ENCODE results near the gene TMEM30A. TPM values are rescaled to one million over a fixed set of nuclear protein-coding genes. Genes with fewer than 3 reads are reported as not detected.

TMEM30A gene
- total RNA-seq, 1 donor from 2014 or later, result 118 TPM

DNA sequence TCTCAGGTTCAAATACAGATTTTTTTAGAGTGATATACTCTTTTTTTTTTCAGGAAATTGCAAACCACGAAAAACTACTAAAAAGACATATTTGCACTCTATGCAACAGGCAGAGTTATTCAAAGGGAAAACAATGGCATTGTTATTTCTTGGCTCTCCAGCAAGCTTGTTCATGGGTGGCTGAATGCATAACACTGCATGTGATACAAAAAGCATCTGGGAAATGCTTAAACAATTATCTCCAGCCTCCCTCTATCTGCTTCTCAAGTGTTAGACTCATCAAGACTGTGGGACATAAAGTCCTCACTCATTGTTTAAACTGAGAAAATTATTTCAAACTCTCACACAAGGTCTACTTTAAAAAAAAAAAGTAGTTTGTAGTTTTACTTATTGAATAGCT lies 71.5 kb downstream of the TMEM30A start:
- no peak for FAIRE-seq
- TF ChIP-seq, protein P1, sequence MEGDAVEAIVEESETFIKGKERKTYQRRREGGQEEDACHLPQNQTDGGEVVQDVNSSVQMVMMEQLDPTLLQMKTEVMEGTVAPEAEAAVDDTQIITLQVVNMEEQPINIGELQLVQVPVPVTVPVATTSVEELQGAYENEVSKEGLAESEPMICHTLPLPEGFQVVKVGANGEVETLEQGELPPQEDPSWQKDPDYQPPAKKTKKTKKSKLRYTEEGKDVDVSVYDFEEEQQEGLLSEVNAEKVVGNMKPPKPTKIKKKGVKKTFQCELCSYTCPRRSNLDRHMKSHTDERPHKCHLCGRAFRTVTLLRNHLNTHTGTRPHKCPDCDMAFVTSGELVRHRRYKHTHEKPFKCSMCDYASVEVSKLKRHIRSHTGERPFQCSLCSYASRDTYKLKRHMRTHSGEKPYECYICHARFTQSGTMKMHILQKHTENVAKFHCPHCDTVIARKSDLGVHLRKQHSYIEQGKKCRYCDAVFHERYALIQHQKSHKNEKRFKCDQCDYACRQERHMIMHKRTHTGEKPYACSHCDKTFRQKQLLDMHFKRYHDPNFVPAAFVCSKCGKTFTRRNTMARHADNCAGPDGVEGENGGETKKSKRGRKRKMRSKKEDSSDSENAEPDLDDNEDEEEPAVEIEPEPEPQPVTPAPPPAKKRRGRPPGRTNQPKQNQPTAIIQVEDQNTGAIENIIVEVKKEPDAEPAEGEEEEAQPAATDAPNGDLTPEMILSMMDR (IDR thresholded peaks at IDR 0.05; ENCODE audit: insufficient read depth, low read length, severe bottlenecking), result no peak

DNA sequence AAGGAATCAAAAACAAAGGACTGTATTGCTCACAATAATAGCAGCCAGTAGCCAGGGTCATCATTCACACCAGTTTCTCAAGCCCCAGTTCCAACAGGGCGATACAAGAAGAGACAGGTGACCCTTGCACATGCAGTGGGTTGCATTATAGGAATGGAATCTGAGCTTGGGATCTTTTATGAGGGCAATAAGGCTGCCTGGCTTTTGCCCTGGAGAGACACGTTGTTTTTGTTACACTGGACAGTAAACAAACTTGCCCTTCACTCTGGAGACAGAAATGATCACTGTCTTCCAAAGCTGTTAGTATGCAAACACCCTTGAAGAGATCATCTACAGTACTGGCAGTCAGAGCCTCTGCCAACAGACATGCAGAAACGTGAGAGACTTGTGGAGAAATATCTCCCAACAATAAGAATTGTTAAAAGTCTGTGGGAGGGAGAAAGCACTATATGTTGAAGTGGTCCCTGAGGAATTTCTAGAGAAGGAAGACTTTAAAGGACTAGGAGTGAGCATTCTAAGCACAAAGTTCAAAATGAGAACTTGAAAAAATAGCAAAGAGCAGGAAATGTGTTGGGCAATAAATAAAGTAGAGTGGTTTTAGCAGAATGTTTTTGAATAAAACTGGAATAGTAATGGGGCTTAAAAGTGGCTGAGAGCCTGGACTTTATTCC lies 72.5 kb downstream of the TMEM30A start:
- no peak for FAIRE-seq
- DNase-seq (ENCODE audit: low read depth), result no peak
- Histone ChIP-seq H3K36me3 (ENCODE audit: control insufficient read depth, insufficient read depth, low read length) (no peaks in the 10 kb centered on the region), H3K27me3 (ENCODE audit: control insufficient read depth, insufficient read depth, low read length) (peaks cover 1% of the 10 kb centered on the region), H3K4me3 (ENCODE audit: low read depth, low read length) (no peak overlapping the region)
- TF ChIP-seq, protein P1 (IDR thresholded peaks at IDR 0.05; ENCODE audit: insufficient read depth, low read length, severe bottlenecking), result no peak

More for the DNA sequence above, 71.5 kb downstream of the TMEM30A start:
- H3K27me3 ChIP-seq (ENCODE audit: control insufficient read depth, insufficient read depth, low read length), result peaks cover 1% of the 10 kb centered on the region
- H3K4me3 ChIP-seq (ENCODE audit: low read depth, low read length), result no peak overlapping the region
- H3K36me3 ChIP-seq (ENCODE audit: control insufficient read depth, insufficient read depth, low read length), result no peaks in the 10 kb centered on the region
- no peak for DNase-seq (ENCODE audit: low read depth)

DNA sequence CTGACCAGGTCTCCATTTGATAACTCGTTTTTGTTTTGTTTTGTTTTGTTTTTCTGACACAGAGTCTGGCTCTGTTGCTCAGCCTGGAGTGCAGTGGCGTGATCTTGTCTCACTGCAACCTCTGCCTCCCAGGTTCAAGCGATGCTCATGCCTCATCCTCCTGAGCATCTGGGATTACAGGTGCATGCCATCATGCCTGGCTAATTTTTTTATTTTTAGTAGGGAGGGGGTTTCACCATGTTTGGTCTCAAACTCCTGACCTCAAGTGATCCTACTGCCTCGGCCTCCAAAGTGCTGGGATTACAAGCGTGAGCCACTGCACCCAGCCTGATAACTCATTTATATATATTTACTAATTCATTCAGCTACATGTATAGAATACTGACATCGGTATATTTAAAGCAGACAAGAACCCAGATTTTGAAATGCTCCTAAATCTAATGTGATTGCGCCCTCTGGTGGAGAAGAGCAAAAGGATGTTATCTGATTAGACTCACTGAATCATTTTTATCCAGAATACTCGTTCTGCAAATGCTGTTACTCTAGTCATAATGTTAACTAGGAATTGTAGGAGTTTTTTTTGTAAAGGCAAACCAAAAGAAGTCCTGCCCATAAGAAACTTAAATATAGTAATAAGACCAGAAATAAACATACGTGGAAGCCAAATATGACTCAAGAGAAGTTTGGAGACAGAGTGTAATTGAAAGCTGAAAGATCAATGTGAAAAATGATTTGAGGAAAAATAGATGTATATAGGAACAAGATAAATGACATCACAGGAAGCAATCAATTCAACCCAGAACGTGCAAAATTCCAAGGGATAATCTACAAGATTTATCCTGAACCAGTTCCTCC lies 73.5 kb downstream of the TMEM30A start:
- FAIRE-seq, result no peak
- Histone ChIP-seq H3K36me3 (ENCODE audit: control insufficient read depth, insufficient read depth, low read length) (no peaks in the 10 kb centered on the region), H3K27me3 (ENCODE audit: control insufficient read depth, insufficient read depth, low read length) (peaks cover 1% of the 10 kb centered on the region), H3K4me3 (ENCODE audit: low read depth, low read length) (no peak overlapping the region)
- peak; percentile 59 for DNase-seq (ENCODE audit: low read depth)
- TF ChIP-seq, protein P1 (IDR thresholded peaks at IDR 0.05; ENCODE audit: insufficient read depth, low read length, severe bottlenecking), result peak; percentile 52

DNA sequence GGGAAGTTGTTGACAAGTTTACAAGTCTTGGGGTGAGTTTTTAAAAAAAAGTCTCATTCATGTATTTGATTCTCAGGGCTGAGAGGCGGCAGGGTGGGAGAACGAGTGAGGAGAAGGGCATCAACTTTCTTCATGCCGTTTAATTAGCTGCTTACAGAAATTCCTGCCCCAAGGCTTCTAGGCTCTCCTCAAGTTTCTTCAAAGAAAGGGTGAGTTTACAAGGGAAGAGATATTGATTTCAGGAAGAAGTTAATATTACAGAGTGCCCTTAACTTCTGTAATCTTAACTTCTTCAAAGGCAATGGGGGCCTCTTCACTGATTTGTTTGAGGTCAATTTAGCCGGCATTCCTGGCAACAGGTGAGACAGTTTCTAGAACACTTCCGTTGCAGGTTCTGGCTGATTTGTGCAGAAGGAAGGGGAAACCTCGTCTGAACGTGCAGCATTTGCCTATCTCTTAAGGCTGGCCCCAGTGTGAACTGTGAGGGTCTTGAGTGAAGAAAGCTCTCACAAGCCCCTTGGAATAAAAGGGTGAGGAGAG lies 75.3 kb downstream of the TMEM30A start:
- peaks cover 1% of the 10 kb centered on the region for H3K27me3 ChIP-seq (ENCODE audit: control insufficient read depth, insufficient read depth, low read length)
- H3K36me3 ChIP-seq (ENCODE audit: control insufficient read depth, insufficient read depth, low read length), result no peaks in the 10 kb centered on the region
- no peak for FAIRE-seq
- H3K4me3 ChIP-seq (ENCODE audit: low read depth, low read length), result no peak overlapping the region
- no peak for DNase-seq (ENCODE audit: low read depth)
- TF ChIP-seq, protein P1 (IDR thresholded peaks at IDR 0.05; ENCODE audit: insufficient read depth, low read length, severe bottlenecking), result no peak

DNA sequence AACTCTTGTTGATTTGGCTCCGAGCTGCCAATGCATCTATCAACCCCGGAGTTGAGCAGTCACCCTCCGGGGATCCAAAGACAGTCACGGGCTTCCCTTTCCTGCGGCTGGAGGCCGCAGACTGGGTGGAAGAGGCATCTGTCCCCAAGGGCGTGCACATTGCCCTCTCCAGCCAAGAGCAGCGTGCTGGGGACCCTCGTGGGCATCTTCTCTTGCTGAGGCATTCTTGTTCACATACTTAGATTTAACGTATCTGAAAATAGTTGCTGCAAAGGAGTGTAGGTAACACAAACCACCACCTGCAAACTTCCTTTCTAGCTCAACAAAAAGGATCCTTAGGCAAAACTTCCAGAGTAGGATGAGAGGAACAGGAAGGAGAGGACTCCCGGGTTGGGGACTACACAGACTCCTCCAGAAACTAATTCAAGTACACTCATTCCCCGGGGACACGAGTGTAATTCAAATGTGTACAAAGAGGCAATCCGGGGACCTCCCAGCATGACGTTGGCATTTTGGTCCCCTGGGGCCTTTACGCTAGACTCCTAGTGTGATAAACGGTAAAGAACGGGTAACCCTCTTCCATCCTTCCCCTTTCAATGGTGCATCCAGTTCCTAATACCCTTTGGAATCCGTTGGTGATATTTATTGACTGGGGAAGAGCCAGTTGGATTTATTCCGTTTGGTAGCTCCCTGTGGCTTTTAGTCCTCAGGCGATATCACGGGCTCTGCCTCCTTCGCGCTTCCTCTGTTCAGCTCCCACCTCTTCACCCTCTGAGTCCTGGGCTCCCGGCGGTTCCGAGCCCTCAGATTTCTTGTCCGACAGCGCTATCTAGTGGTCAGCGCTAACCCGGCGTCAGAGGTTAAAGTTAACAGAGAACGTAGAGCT lies 76.1 kb downstream of the TMEM30A start:
- no peak for FAIRE-seq
- TF ChIP-seq, protein P1 (IDR thresholded peaks at IDR 0.05; ENCODE audit: insufficient read depth, low read length, severe bottlenecking), result peak; percentile 79

More for the DNA sequence above, 76.1 kb downstream of the TMEM30A start:
- peaks cover 1% of the 10 kb centered on the region for H3K27me3 ChIP-seq (ENCODE audit: control insufficient read depth, insufficient read depth, low read length)
- no peaks in the 10 kb centered on the region for H3K36me3 ChIP-seq (ENCODE audit: control insufficient read depth, insufficient read depth, low read length)
- H3K4me3 ChIP-seq (ENCODE audit: low read depth, low read length), result no peak overlapping the region
- DNase-seq (ENCODE audit: low read depth), result peak; percentile 50

Data from bronchial epithelial cell (primary cell).